Ectodermal cell (in vitro differentiated cells): ENCODE data around the gene PRC1.

Experiments
- H3K27ac ChIP-seq: 2 replicates; pipeline ENCODE4 v1.7.0; 2013; ENCODE audit warnings: mild to moderate bottlenecking, low read depth, low read length; ENCODE audit not compliant: insufficient read depth, poor library complexity, severe bottlenecking
- H3K27me3 ChIP-seq: 2 replicates; pipeline ENCODE4 v1.7.0; 2013; ENCODE audit warnings: mild to moderate bottlenecking, low read length; ENCODE audit not compliant: insufficient read depth, control insufficient read depth, poor library complexity, severe bottlenecking
- H3K36me3 ChIP-seq: one replicate; pipeline ENCODE4 v1.7.0; 2013; ENCODE audit warnings: low read length; ENCODE audit not compliant: control insufficient read depth, insufficient read depth
- H3K4me1 ChIP-seq: one replicate; pipeline ENCODE4 v1.7.0; 2013; ENCODE audit warnings: low read length; ENCODE audit not compliant: control insufficient read depth, insufficient read depth
- H3K4me3 ChIP-seq: 2 replicates; pipeline ENCODE4 v1.7.0; 2013; ENCODE audit warnings: low read depth, low read length, control low read depth; ENCODE audit not compliant: insufficient read depth
- H3K9me3 ChIP-seq: 2 replicates; pipeline ENCODE4 v1.7.0; 2013; ENCODE audit warnings: mild to moderate bottlenecking, low read length, moderate library complexity; ENCODE audit not compliant: control insufficient read depth
- WGBS, 2 experiments: methylation state at CpG; one replicate each; pipeline ENCODE4 v1.1.7; 2013; ENCODE audit warnings: missing lambda C conversion rate in 2 of 2; 5-methylcytosine and 5-hydroxymethylcytosine counted together

Gene PRC1

DNA sequence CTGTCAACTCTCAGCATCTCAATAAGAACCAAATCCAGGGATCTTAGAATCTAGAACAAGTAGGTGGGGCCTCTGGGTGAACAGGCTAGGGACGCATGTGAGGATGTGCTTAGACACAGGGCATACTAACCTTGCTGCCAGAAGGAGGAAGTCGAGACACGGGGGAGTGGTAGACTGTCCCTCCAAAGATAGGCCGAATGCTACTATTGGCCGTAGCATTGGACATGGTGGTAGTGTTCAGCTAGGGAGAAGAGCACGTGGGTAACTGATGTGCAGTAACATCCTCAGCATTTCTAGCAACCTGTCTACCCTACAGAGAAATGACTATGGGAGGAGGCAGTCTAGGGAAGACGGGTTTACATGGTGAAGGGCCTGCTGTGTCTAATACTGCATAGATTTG lies 24.1 kb downstream of the PRC1 start:
- WGBS, 2 experiments: 93 to 95% methylated on average over 7 of the region's 7 CpGs
- Histone ChIP-seq H3K36me3 (peaks cover 71% of the 10 kb centered on the region), H3K27me3 (no peaks in the 10 kb centered on the region), H3K4me3 (no peak overlapping the region), H3K4me1 (no peaks in the 10 kb centered on the region), H3K27ac (no peak overlapping the region), H3K9me3 (no peaks in the 10 kb centered on the region)

DNA sequence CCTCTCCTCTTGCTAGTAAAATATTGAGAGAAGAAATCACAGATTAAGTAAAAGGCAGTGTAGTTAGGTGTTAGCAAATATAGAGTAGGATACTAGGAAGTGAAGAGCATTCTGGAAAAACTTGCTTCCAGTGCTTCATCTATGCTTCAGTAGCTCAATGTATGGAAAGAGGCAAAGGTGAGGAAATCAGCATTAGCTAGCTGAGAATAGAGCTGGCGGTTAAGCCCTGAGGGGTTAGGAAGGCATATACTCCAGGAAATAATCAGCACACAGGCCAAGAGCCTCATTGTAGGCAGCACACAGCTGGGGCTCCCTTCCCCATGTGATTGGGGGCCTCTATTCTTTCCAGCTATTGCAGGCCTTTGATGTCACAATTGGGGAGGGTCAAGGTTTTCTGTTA lies 25.9 kb downstream of the PRC1 start:
- no peaks in the 10 kb centered on the region for H3K4me1 ChIP-seq
- no peaks in the 10 kb centered on the region for H3K27me3 ChIP-seq
- H3K9me3 ChIP-seq: no peaks in the 10 kb centered on the region
- 94 to 97% methylated on average over 1 of the region's 1 CpG for WGBS, 2 experiments
- peaks cover 61% of the 10 kb centered on the region for H3K36me3 ChIP-seq
- no peak overlapping the region for H3K27ac ChIP-seq
- H3K4me3 ChIP-seq: no peak overlapping the region

DNA sequence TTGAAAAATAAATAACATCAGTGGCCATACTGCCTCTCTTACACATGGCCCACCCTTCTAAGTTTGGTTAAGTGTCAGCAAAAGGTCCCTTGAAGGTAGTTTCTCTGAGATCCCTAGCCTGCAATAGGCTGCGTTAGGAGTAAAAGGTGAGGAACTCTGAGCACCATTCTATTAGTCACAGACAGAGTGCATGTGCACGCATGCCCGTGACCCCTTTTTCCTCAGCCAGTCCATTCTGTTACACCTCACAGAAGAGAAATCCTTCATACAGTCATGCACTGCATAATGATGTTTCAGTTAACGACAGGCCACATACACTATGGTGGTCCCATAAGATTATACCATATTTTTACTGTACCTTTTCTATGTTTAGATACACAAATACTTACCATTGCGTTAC lies 27.1 kb downstream of the PRC1 start:
- WGBS, 2 experiments: 96 to 97% methylated on average over 5 of the region's 5 CpGs
- H3K27ac ChIP-seq: no peak overlapping the region
- no peaks in the 10 kb centered on the region for H3K9me3 ChIP-seq
- H3K36me3 ChIP-seq: peaks cover 62% of the 10 kb centered on the region
- no peaks in the 10 kb centered on the region for H3K27me3 ChIP-seq
- no peak overlapping the region for H3K4me3 ChIP-seq
- no peaks in the 10 kb centered on the region for H3K4me1 ChIP-seq

DNA sequence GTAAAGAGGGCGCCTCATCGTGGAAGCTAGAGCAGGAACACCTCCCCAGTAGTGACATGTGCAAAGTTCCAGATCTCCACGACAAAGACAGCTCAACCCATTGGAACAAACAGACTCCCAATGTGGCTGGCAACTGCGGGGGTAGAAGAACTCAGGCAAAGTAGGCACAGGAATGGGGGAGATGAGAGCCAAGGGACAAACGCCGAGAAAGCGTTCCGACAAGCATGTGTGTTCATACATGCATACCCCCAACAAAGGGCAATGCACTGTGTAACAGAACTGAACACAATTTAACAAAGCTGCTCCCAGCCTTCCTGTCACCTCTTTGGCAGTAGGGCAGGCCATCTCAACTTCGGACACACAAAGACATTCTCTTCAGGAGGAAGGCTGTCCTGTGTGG lies 28.1 kb downstream of the PRC1 start:
- no peak overlapping the region for H3K4me3 ChIP-seq
- no peaks in the 10 kb centered on the region for H3K4me1 ChIP-seq
- peaks cover 70% of the 10 kb centered on the region for H3K36me3 ChIP-seq
- no peaks in the 10 kb centered on the region for H3K27me3 ChIP-seq
- WGBS, 2 experiments: 93 to 94% methylated on average over 9 of the region's 9 CpGs
- no peaks in the 10 kb centered on the region for H3K9me3 ChIP-seq
- no peak overlapping the region for H3K27ac ChIP-seq

DNA sequence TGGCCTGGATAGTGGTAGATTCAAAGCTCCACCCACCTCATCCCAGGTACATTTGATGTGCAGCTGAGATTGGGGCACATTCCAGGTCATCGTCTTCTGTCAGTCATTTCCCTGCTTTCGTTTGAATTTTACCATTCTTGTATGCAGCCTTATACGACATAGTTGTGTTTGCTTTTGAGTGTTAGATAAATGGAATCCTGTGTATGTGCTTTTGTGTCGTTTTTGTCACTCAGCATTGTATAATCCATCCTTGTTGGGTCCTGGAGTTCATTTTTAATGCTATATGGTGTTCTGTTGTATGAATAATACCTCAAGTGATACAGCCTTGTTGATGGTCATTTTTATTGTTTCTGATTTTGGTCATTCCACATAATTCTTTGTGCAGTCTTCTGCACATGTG lies 32.3 kb downstream of the PRC1 start:
- Histone ChIP-seq H3K36me3 (peaks cover 38% of the 10 kb centered on the region), H3K27ac (no peak overlapping the region)
- 97% methylated on average over 4 of the region's 4 CpGs for WGBS, 2 experiments

DNA sequence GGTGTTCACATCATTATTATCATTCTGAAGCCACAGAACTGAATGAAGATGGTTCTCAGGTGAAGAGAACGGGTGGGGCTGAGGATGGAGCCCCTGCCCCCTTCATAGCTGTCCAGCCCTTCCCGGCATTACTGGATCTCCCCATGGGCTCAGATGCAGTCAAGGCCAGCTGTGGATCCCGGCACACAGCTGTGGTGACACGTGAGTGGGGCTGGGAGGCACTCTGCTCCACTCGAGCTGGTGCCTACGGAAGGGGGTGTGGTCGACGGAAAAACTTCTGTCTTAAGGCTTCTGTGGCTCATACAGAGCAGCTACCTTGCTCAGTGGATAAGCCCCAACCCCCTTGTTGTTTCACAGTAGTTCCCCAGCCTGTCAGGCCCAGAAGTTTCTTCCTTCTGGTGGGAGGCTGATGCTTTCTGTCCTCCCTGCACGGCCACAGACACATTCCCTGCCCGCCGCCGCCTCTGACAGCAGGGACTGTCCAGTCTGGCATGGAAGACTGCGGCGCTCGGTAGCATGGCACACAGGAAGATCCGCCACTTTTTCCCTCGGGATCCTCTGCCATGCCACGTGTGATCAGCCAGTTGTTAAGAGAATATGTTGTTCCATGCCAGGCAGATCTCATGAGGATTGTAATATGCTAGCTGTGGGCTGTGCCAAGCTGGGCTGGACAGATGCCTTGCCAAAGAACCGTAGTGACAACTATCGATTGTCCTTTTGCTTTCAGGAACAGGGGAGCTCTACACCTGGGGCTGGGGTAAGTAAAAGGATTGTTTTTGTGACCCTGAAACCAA lies 33.8 kb downstream of the PRC1 start:
- H3K27me3 ChIP-seq: peaks cover 12% of the 10 kb centered on the region
- H3K4me1 ChIP-seq: peaks cover 14% of the 10 kb centered on the region
- peaks cover 27% of the 10 kb centered on the region for H3K36me3 ChIP-seq
- no peaks in the 10 kb centered on the region for H3K9me3 ChIP-seq
- WGBS, 2 experiments: 95% methylated on average over 20 of the region's 20 CpGs
- H3K4me3 ChIP-seq: no peak overlapping the region
- no peak overlapping the region for H3K27ac ChIP-seq

More for the DNA sequence above, 32.3 kb downstream of the PRC1 start:
- no peaks in the 10 kb centered on the region for H3K9me3 ChIP-seq
- H3K4me3 ChIP-seq: no peak overlapping the region
- peaks cover 7% of the 10 kb centered on the region for H3K27me3 ChIP-seq
- H3K4me1 ChIP-seq: peaks cover 9% of the 10 kb centered on the region

DNA sequence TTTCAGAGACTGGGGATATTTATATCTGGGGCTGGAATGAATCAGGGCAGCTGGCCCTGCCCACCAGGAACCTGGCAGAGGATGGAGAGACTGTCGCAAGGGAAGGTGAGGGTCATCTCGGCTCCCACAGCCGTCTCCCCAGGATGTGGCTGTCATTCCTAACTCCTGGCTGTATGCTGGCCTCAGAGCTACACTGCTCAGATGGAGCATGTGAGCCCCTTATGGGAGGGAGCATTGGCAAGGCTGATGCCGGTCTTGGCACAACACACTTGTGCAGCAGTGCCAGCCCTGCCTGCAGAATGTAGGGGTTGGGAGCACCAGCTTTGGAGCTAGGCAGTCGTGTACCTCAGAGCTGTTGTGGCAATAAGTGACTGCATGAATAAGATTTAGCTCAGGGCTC lies 34.4 kb downstream of the PRC1 start:
- Histone ChIP-seq H3K36me3 (peaks cover 27% of the 10 kb centered on the region), H3K4me3 (no peak overlapping the region), H3K27me3 (peaks cover 12% of the 10 kb centered on the region), H3K27ac (no peak overlapping the region), H3K4me1 (peaks cover 14% of the 10 kb centered on the region), H3K9me3 (no peaks in the 10 kb centered on the region)
- WGBS, 2 experiments: 94 to 97% methylated on average over 5 of the region's 5 CpGs

DNA sequence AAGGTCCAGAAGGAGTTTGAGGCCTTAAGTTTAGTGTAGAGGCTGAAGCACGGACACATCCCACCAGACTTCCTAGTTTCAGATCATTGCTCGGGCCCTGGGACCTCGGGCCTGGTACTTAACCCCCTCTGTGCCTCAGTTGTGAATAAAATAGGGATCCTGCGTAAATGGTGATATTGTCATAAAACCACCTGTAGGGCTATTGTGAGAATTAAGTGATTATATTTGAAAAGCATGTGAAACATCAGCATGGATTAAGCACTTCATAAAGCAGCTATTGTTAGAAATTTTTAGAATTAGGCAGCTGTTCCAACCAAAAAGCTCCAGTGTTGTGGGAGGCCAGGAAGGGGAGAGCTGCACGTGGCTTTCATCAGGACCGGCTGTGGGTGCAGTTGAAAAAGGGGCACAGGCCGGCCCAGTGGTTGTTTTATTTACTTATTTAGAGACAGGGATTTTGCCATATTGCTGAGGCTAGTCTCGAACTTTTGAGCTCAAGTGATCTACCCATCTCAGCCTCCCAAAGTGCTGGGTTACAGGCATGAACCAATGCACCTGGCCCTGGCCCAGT lies 35.2 kb downstream of the PRC1 start:
- no peak overlapping the region for H3K4me3 ChIP-seq
- 92 to 93% methylated on average over 8 of the region's 8 CpGs for WGBS, 2 experiments
- peaks cover 14% of the 10 kb centered on the region for H3K4me1 ChIP-seq
- H3K27me3 ChIP-seq: peaks cover 12% of the 10 kb centered on the region
- H3K36me3 ChIP-seq: peaks cover 27% of the 10 kb centered on the region
- H3K27ac ChIP-seq: no peak overlapping the region
- H3K9me3 ChIP-seq: no peaks in the 10 kb centered on the region

DNA sequence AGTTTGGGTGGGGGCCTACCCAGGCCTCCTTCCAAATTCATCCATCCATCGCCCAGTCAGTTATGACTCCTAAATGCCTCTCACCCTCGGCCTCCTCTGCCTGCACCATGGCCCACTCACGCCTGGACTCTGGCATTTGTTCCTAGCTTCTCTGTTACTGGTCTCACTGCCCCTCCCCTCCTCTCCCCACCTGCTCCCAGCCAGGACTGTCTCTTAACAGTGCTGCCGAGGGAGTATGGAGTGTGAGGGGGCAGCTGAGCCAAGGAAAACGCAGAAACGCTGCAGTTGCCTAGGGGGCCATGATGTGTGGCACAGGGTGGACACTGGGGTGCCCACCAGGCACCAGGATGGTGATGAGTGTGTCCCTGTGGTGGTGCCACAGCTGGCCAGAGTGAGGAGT lies 36.5 kb downstream of the PRC1 start:
- H3K4me1 ChIP-seq: peaks cover 14% of the 10 kb centered on the region
- peaks cover 12% of the 10 kb centered on the region for H3K27me3 ChIP-seq
- peaks cover 15% of the 10 kb centered on the region for H3K36me3 ChIP-seq
- H3K4me3 ChIP-seq: peak overlapping the region; percentile 63
- H3K27ac ChIP-seq: no peak overlapping the region
- no peaks in the 10 kb centered on the region for H3K9me3 ChIP-seq
- 87 to 91% methylated on average over 6 of the region's 6 CpGs for WGBS, 2 experiments

DNA sequence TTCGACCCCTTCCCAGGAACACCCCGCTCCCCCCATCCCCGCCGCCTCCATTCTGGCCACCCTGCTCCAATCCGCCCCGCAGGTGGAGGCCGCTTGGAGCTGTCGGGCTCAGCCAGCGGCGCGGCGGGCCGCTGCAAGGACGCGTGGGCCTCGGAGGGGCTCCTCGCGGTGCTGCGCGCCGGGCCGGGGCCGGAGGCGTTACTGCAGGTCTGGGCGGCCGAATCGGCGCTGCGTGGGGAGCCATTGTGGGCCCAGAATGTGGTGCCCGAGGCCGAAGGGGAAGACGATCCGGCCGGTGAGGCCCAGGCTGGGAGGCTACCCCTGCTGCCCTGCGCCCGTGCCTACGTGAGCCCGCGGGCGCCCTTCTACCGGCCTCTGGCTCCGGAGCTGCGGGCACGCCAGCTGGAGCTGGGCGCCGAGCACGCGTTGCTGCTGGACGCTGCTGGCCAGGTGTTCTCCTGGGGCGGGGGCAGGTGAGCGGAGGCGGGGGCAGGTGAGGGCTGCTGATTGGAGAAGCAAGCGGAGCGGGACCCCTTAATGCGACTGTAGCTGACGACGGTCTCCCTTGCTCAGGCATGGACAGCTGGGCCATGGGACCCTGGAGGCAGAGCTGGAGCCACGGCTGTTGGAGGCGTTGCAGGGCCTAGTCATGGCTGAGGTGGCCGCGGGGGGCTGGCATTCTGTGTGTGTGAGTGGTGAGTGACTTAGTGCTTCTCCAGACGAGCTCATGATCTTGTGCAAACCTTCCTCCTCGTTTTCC lies 37.1 kb downstream of the PRC1 start:
- peaks cover 12% of the 10 kb centered on the region for H3K27me3 ChIP-seq
- peak overlapping the region; percentile 63 for H3K4me3 ChIP-seq
- peaks cover 11% of the 10 kb centered on the region for H3K36me3 ChIP-seq
- H3K4me1 ChIP-seq: peaks cover 14% of the 10 kb centered on the region
- H3K9me3 ChIP-seq: no peaks in the 10 kb centered on the region
- no peak overlapping the region for H3K27ac ChIP-seq
- WGBS, 2 experiments: 15% methylated on average over 63 of the region's 63 CpGs
